IPS-15b (cell line): ENCODE data around the gene UST.

Experiments used
- H3K27me3 ChIP-seq: one replicate; pipeline ENCODE4 v1.6.1; 2013; ENCODE audit warnings: low read length; ENCODE audit not compliant: control insufficient read depth, insufficient read depth
- H3K36me3 ChIP-seq: one replicate; pipeline ENCODE4 v1.6.1; 2013; ENCODE audit warnings: low read length; ENCODE audit not compliant: control insufficient read depth, insufficient read depth
- H3K4me1 ChIP-seq: one replicate; pipeline ENCODE4 v1.6.1; 2013; ENCODE audit warnings: mild to moderate bottlenecking, low read length; ENCODE audit not compliant: control insufficient read depth, insufficient read depth
- H3K4me3 ChIP-seq: one replicate; pipeline ENCODE4 v1.5.1; 2013; ENCODE audit warnings: low read depth, low read length
- H3K9ac ChIP-seq: one replicate; pipeline ENCODE4 v1.6.1; 2013; ENCODE audit warnings: low read depth, mild to moderate bottlenecking, low read length
- H3K9me3 ChIP-seq: one replicate; pipeline ENCODE4 v1.6.1; 2013; ENCODE audit warnings: mild to moderate bottlenecking, low read length; ENCODE audit not compliant: control insufficient read depth, insufficient read depth

UST gene

DNA sequence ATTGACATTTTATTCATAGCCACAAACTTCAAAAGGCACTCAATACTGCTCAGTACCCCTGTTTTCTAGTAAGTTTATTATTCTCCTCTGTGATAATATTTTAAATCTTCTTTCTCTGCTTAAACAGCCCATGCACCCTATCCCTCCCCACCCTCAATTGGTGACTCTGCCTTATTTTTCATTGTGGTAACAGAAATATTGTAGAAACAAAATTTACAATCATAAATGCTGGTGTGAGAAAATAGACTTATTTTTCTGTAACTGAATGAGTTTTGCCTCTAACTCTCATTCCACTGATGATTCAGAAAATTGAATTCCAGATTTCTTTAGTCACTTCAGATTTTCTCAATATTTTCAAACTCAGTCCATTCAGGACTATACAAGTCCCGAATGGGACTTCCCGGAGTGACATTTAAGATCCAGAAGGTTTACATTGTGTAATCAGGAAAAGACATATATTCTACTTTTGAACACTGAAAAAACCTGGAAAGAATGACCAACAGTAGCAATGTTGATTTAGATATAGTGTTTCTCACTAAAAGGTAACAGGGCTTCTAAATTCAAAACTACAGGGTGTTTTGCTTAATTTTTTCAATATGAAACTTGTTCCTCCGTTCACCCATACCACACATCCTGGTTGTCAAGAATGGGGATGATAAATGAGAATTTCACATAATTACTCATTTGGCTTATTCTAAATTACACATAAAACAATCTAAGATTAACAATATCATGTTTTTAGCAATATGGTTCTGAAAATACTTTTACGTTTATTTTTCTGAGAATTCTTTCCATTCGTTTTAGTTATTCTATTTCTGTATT is 34.8 kb upstream of the UST start:
- Histone ChIP-seq H3K27me3 (no peaks in the 10 kb centered on the region), H3K9me3 (no peaks in the 10 kb centered on the region), H3K36me3 (no peaks in the 10 kb centered on the region), H3K4me3 (no peak overlapping the region), H3K9ac (no peak overlapping the region), H3K4me1 (no peaks in the 10 kb centered on the region)

- H3K9ac ChIP-seq: no peak overlapping the region
- H3K27me3 ChIP-seq: no peaks in the 10 kb centered on the region
- no peaks in the 10 kb centered on the region for H3K36me3 ChIP-seq
- H3K4me3 ChIP-seq: no peak overlapping the region
- H3K4me1 ChIP-seq: no peaks in the 10 kb centered on the region
- no peaks in the 10 kb centered on the region for H3K9me3 ChIP-seq
Observed at GRCh38 chr6:148713033-148713738, 33.6 kb upstream of the UST start.

DNA sequence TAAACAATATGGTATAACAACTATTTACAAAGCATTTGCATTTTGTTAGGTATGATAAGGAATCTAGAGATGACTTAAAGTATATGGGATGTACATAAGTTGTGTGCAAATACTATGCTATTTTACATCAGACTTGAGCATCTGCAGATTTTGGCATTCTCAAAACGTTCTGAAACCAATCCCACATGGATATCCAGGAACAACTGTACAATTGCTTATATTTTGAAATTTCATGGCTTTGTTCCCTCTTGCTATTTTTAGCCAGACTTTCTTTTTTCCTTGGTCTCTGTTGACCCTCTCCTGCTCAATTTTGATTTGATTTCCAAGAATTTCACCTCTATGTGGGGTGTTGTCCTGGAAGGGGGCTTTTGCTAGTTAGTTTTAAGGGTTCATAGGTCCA is 32.9 kb upstream of the UST start:
- Histone ChIP-seq H3K36me3 (no peaks in the 10 kb centered on the region), H3K9me3 (no peaks in the 10 kb centered on the region), H3K4me3 (no peak overlapping the region), H3K27me3 (no peaks in the 10 kb centered on the region), H3K4me1 (no peaks in the 10 kb centered on the region), H3K9ac (no peak overlapping the region)

DNA sequence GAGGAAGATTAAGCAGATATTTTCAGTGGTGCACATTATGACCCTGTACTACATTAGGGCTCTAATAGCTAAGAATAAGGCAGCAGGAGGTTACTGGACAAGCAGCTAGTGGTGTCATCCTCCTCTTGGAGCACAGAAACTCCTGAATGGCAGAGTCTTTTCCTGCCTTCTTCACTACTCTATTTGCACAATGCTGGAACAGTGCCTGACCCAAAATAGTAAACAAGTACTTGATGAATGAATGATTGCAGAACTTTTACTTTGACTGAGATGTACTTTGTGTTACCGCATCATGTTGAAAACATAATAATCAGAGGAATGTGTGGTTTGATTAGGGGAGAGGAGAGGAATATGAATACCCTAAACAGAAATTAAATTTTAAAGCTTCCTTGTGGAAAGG is 30.0 kb upstream of the UST start:
- no peaks in the 10 kb centered on the region for H3K9me3 ChIP-seq
- H3K36me3 ChIP-seq: no peaks in the 10 kb centered on the region
- no peaks in the 10 kb centered on the region for H3K27me3 ChIP-seq
- no peak overlapping the region for H3K9ac ChIP-seq
- H3K4me1 ChIP-seq: no peaks in the 10 kb centered on the region
- no peak overlapping the region for H3K4me3 ChIP-seq

- H3K36me3 ChIP-seq: no peaks in the 10 kb centered on the region
- H3K4me3 ChIP-seq: no peak overlapping the region
- H3K27me3 ChIP-seq: no peaks in the 10 kb centered on the region
- H3K9ac ChIP-seq: no peak overlapping the region
- no peaks in the 10 kb centered on the region for H3K4me1 ChIP-seq
- H3K9me3 ChIP-seq: no peaks in the 10 kb centered on the region
Observed at GRCh38 chr6:148720406-148720805, 26.4 kb upstream of the UST start.

- Histone ChIP-seq H3K36me3 (no peaks in the 10 kb centered on the region), H3K9me3 (no peaks in the 10 kb centered on the region), H3K27me3 (no peaks in the 10 kb centered on the region), H3K9ac (no peak overlapping the region), H3K4me1 (no peaks in the 10 kb centered on the region), H3K4me3 (no peak overlapping the region)
Observed at GRCh38 chr6:148720897-148721296, 25.9 kb upstream of the UST start.

DNA sequence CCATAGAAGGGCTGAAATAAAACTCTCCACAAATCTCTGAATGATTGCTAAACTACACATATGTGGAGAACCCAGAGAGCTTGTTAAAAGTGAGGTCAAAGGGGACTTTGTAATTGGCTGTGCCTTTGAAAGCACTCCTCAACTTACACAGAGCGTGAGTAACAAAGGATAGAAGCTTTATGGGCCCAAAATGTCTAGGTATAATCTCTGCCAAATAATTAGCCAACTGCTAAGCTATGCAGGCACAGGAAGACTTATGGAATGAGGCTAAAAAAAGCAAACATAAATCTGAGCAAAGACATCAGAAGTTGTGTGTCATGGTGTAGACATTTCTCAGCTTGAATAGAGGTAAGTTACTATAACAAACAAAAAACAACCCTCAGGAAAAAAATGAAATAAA is 23.3 kb upstream of the UST start:
- Histone ChIP-seq H3K36me3 (no peaks in the 10 kb centered on the region), H3K9ac (no peak overlapping the region)

DNA sequence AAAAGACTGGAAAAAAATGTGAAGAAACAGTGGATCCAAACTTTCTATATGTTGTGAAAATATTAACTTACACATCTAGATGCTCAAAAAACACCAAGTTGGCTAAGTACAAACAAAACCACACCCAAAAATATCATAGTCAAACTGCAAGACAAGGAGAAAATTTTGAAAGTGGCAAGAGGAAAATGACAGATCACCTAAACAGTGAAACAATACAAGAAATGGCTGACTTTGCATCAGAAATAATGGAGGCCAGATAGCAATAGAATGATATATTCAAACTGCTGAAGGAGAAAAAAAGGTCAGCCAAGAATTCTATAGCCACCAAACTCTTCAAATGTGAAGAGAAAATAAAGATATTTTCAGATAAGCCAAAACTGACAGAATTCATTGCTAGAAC is 22.4 kb upstream of the UST start:
- Histone ChIP-seq H3K27me3 (no peaks in the 10 kb centered on the region), H3K36me3 (no peaks in the 10 kb centered on the region), H3K4me3 (no peak overlapping the region), H3K9ac (no peak overlapping the region), H3K4me1 (no peaks in the 10 kb centered on the region), H3K9me3 (no peaks in the 10 kb centered on the region)

More for the DNA sequence above, 23.3 kb upstream of the UST start:
- H3K9me3 ChIP-seq: no peaks in the 10 kb centered on the region
- no peak overlapping the region for H3K4me3 ChIP-seq
- no peaks in the 10 kb centered on the region for H3K27me3 ChIP-seq
- no peaks in the 10 kb centered on the region for H3K4me1 ChIP-seq

DNA sequence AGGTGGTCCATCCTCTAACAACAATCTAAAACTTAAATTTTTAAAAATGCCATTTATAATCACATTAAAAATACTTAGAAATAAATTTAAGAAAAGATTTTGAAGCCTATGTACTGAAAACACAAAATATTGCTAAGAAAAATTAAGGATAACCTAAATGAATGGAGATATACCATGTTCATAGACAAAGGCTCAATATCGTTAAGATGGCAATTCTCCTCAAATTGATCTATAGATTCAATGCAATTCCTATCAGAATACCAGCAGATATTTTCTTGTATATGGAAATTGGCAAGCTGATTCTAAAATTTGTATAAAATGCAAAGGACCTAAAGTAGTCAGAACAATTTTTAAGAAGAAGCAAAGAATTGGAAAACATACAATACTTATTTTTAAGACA is 19.7 kb upstream of the UST start:
- Histone ChIP-seq H3K27me3 (no peaks in the 10 kb centered on the region), H3K36me3 (no peaks in the 10 kb centered on the region), H3K4me1 (no peaks in the 10 kb centered on the region), H3K9me3 (no peaks in the 10 kb centered on the region), H3K4me3 (no peak overlapping the region), H3K9ac (no peak overlapping the region)

DNA sequence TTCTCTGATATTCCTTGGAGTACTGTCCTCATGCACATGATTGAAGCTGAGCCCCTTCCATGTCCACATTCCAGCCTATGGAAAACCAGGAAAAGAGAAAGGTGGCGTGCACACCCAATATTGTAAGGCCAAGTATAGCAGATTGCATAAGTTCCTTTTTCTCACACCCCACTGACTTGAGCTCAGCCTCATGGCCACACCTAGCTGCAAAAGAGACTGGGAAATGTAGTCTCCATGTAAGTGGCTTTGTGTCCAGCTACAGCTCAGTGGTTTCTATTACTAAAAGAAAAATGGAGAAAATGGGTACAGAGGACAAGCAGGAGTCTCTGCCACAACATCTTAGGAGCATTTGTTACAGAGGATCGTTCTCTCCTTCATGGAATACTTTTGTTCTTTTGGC is 10.8 kb upstream of the UST start:
- Histone ChIP-seq H3K36me3 (no peaks in the 10 kb centered on the region), H3K9me3 (no peaks in the 10 kb centered on the region), H3K4me3 (no peak overlapping the region), H3K27me3 (no peaks in the 10 kb centered on the region), H3K9ac (no peak overlapping the region), H3K4me1 (no peaks in the 10 kb centered on the region)

DNA sequence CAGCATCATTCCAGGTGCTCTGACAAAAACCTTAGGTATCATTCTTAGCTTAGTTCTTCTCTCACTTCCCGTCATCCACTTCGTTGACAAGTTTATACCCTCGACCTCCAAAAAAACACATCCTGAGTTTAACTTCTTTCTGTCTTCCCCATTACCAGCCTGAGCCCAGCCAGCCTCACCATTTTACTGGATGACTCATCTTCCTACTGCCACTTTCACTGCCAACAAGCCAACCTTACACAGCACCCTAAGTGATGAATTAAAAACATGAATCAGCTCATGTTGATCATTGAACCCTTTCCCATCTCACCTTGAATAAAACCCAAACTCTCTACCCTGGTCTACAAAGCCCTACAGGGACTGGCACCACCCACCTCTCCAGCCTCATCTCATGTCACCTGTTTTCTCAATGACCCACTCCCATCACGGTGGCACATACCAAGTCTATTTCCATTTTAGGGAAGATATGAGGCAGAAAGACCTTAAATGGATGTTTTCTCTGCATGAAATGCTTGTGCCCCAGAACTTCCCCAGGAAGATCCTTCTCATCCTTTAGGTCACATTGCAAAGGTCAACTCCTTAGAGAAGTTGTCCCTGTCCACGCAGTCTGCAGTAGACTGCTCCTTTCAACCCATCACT is 9.9 kb upstream of the UST start:
- H3K27me3 ChIP-seq: no peaks in the 10 kb centered on the region
- H3K4me1 ChIP-seq: no peaks in the 10 kb centered on the region
- no peak overlapping the region for H3K9ac ChIP-seq
- H3K9me3 ChIP-seq: no peaks in the 10 kb centered on the region
- H3K4me3 ChIP-seq: no peak overlapping the region
- H3K36me3 ChIP-seq: no peaks in the 10 kb centered on the region

GRCh38 chr6:148737806-148738205 is 9.0 kb upstream of the UST start:
- no peaks in the 10 kb centered on the region for H3K36me3 ChIP-seq
- no peak overlapping the region for H3K4me3 ChIP-seq
- no peak overlapping the region for H3K9ac ChIP-seq
- no peaks in the 10 kb centered on the region for H3K9me3 ChIP-seq
- no peaks in the 10 kb centered on the region for H3K4me1 ChIP-seq
- H3K27me3 ChIP-seq: no peaks in the 10 kb centered on the region
